Stimulated activated CD8-positive, alpha-beta memory T cell treated with anti-CD3 and anti-CD28 coated beads, Interleukin-15, amount 100 ng/mL, for 1 hour (primary cell): ENCODE measurements around the gene LETM1.

ENCODE experiments used
- DNase-seq: peaks from one replicate; pipeline ENCODE4 v3.0.0-alpha.2; 2020; ENCODE audit warnings: low read depth

The LETM1 gene

DNA sequence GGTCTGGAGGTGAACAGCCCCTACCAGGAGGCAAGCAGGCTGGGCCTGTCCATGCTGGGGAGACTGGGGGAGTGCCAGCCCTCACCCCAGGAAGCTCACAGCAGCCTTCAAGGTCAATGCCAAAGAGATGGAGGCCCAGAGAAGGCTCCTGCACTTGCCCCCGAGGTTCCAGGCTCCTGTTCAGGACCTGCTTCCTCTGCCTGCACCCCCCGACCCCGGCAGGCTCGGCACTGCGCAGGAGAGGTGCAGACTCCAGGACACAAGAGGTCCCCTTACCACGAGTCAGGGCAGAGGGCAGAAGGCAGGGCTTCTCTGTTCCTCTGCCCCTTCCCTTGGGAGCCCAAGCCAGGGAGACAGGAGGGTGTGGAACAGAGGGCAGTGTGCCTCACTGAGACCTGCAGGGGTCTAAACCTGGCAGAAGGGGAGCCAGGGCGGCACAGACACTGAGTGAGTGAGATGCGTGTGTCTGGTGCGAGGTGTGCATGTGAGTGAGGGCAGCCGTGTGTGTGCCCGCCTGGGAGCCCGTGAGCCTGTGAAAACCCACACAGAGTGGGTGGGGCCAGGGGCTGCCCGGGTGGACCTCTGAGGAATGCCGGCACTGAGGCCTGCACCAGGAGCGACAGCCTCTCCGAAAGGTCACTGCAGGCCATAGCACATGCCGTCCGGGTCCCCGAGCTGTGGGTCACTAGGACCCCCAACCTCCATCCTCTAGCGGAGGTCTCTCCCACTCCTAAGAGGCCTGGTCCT is 93.5 kb downstream of the LETM1 start:
- no peak for DNase-seq
